Ectodermal cell (in vitro differentiated cells): ENCODE data around the gene SV2B.

ENCODE experiments used
- H3K27ac ChIP-seq: 2 replicates; pipeline ENCODE4 v1.7.0; 2013; ENCODE audit warnings: mild to moderate bottlenecking, low read depth, low read length; ENCODE audit not compliant: insufficient read depth, poor library complexity, severe bottlenecking
- H3K27me3 ChIP-seq: 2 replicates; pipeline ENCODE4 v1.7.0; 2013; ENCODE audit warnings: mild to moderate bottlenecking, low read length; ENCODE audit not compliant: insufficient read depth, control insufficient read depth, poor library complexity, severe bottlenecking
- H3K36me3 ChIP-seq: one replicate; pipeline ENCODE4 v1.7.0; 2013; ENCODE audit warnings: low read length; ENCODE audit not compliant: control insufficient read depth, insufficient read depth
- H3K4me1 ChIP-seq: one replicate; pipeline ENCODE4 v1.7.0; 2013; ENCODE audit warnings: low read length; ENCODE audit not compliant: control insufficient read depth, insufficient read depth
- H3K4me3 ChIP-seq: 2 replicates; pipeline ENCODE4 v1.7.0; 2013; ENCODE audit warnings: low read depth, low read length, control low read depth; ENCODE audit not compliant: insufficient read depth
- H3K9me3 ChIP-seq: 2 replicates; pipeline ENCODE4 v1.7.0; 2013; ENCODE audit warnings: mild to moderate bottlenecking, low read length, moderate library complexity; ENCODE audit not compliant: control insufficient read depth
- WGBS, 2 experiments: methylation state at CpG; one replicate each; pipeline ENCODE4 v1.1.7; 2013; ENCODE audit warnings: missing lambda C conversion rate in 2 of 2; 5-methylcytosine and 5-hydroxymethylcytosine counted together

SV2B gene

DNA sequence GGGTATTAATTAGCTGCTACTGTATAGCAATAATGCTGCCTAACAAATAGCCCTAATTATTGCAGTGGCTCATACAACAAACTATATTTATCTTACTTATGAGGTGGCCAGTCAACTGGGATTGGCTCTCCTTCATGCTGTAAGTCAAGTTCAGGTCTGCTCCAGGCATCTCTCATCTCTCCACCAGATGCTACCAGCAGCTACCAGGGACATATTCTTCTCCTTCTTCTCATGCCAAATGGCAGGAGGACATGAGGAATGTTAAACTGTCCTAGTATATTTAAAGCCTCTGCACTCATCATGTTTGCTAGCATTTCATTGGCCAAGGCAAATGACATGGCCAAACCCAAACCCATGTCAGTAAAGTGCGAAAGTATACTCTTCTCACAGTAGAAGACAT is 17.3 kb downstream of the SV2B start:
- Histone ChIP-seq H3K27me3 (no peaks in the 10 kb centered on the region), H3K4me1 (peaks cover 4% of the 10 kb centered on the region), H3K4me3 (no peak overlapping the region), H3K9me3 (no peaks in the 10 kb centered on the region), H3K27ac (no peak overlapping the region), H3K36me3 (no peaks in the 10 kb centered on the region)
- 86 to 100% methylated on average over 1 of the region's 1 CpG for WGBS, 2 experiments

DNA sequence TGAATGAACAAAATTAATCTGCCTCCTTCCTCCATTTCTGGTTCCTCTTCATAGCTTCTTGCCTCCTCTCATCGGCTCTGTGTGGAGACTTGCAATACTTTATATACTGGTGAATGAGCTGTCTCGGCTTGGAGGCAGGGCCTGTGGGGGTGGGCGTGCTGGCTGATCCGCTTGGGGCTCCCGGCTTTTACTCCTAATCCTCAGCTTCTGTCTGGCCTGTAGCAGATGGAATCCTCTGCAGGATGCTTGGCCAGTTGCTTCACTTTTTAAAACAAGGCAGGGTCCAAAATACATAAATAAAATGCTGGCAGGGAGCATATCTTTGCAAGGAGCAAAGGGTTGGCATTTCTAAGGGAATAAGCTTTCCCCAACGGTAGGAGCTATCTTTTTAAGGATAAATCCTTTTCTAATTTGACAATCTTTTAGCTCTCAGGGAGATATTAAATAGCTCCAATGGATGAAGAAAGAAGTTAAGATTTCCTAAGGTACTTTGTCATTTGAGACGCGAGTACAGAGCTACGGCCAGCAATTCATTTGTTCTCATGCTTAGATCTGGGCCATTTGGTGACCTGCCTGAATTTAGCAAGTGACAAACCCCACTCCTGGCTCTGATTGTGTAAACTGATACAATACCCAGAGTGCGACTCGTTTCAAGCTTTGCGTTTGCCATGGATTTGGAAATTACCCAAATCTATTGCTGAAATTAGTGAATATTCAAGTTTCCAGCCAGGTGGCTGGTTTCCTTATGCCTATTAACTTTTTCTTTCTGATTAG is 18.9 kb downstream of the SV2B start:
- H3K9me3 ChIP-seq = no peaks in the 10 kb centered on the region
- H3K27ac ChIP-seq = no peak overlapping the region
- no peak overlapping the region for H3K4me3 ChIP-seq
- 81 to 84% methylated on average over 11 to 12 of the region's 12 CpGs for WGBS, 2 experiments
- H3K27me3 ChIP-seq = no peaks in the 10 kb centered on the region
- H3K4me1 ChIP-seq = peaks cover 4% of the 10 kb centered on the region
- no peaks in the 10 kb centered on the region for H3K36me3 ChIP-seq

DNA sequence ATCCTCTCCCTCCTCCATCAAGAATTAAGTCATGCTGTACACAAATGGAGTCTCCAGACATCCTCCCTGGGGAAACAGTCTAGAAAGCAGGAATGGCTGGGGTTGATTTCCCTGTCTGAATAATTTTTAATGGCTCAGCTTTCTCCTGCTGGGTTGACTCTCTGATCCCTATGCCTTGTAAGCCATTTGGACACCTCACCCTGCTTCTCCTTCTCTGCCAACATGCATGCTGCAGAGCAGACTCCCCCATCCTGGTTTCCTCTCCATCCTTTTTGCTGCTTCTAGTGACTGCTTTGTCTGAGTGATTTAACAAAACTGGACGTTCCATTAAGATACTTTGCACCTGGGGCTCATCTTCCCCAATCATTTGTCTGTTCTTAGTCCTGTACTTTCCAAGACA is 22.2 kb downstream of the SV2B start:
- no peaks in the 10 kb centered on the region for H3K36me3 ChIP-seq
- no peak overlapping the region for H3K4me3 ChIP-seq
- H3K9me3 ChIP-seq = no peaks in the 10 kb centered on the region
- no peaks in the 10 kb centered on the region for H3K27me3 ChIP-seq
- peaks cover 5% of the 10 kb centered on the region for H3K4me1 ChIP-seq
- 93 to 94% methylated on average over 1 of the region's 1 CpG for WGBS, 2 experiments
- no peak overlapping the region for H3K27ac ChIP-seq

DNA sequence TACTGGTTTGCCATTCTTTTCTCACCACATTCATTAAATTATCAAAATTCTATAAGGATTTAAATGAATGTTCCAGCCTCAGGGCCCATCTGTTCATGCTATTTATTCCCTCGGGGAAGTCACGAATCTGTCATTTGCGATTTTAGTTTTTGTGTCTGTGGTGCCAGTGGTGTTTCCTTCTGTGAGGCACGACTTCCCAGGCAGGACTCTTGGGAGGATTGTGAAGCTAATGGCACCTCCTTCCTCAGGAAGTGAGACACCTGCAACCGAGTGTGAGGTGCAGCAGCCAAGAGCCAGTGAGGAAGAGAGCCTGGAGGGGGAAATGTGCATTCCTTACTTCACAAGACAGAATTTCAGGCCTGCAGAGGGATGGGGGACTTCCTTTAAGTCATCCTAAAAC is 24.1 kb downstream of the SV2B start:
- H3K4me3 ChIP-seq = no peak overlapping the region
- H3K27ac ChIP-seq = no peak overlapping the region
- H3K4me1 ChIP-seq = peaks cover 5% of the 10 kb centered on the region
- no peaks in the 10 kb centered on the region for H3K36me3 ChIP-seq
- no peaks in the 10 kb centered on the region for H3K9me3 ChIP-seq
- no peaks in the 10 kb centered on the region for H3K27me3 ChIP-seq
- WGBS, 2 experiments = 73 to 80% methylated on average over 5 of the region's 5 CpGs

DNA sequence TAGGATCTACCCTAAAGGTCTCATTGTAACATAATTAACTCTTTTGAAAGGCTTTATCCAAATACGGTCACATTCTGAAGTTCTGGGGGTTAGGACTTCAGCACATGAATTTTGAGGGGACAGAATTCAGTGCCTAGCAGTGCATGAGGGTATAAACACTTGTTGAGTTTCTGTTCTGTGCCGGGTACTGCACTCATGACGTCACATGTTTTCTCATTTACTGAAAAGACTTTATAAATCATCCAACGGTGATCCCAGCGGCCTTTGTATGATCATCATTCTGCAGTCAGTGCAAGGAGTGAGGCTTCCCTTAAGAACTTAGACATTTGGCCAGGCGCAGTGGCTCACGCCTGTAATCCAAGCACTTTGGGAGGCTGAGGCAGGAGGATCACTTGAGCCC is 25.1 kb downstream of the SV2B start:
- 91 to 96% methylated on average over 7 of the region's 7 CpGs for WGBS, 2 experiments
- no peaks in the 10 kb centered on the region for H3K9me3 ChIP-seq
- no peak overlapping the region for H3K4me3 ChIP-seq
- H3K27ac ChIP-seq = no peak overlapping the region
- H3K27me3 ChIP-seq = no peaks in the 10 kb centered on the region
- no peaks in the 10 kb centered on the region for H3K36me3 ChIP-seq
- peaks cover 5% of the 10 kb centered on the region for H3K4me1 ChIP-seq

DNA sequence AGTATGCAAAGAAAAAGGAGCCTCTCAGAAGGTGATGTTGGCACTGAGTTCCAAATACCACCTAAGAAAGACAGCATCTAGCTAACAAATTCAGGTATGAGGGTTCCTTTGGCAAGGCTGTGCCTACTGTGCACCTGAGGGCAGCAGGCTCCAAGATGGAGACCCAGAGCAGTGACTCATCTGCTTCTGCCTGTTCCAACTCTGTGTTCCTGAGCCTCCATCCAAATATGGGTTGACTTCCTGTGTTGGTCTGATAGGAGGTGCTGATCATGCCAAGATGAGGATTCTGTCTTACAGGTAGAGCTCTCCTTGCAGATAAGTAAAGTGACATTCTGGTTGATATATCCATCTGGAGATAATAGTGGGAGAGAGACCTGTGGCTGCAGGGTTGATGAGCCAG is 26.0 kb downstream of the SV2B start:
- H3K27me3 ChIP-seq = no peaks in the 10 kb centered on the region
- no peaks in the 10 kb centered on the region for H3K9me3 ChIP-seq
- no peaks in the 10 kb centered on the region for H3K36me3 ChIP-seq
- no peak overlapping the region for H3K4me3 ChIP-seq
- H3K27ac ChIP-seq = no peak overlapping the region
- H3K4me1 ChIP-seq = peaks cover 5% of the 10 kb centered on the region

DNA sequence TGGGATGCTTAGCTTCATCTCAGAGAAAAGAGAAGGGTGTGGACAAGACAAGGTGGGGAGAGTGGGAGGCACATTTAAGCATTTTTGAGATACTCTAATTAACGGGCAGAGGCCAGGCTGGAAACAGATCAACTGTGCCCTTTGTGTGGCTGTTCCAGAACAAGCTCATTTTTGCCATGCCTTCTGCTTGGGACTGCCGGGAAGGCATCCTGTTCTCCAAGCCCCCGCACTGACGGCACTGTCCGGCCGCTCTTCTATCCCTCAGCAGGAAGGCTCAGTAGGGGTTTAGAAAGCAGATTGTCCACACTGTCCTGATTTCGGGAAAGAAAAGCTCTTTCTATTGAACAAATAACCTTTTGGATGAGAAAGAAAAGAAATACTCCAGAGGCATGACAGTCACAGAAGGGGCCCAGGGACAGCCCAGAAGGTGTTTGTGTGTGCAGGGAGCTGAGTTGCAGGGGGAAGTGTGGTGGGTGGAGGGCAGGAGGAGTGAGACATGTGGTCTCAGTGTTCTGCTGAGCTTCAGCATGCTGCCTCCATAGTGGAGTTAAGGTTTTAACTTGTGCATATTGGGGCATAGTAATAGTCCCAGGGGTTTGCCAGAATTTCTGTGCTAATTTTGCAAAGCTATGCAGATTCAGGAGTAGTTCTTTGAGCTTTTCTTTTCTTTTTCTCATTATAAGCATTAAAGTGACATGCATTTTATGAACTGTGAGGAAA is 27.3 kb downstream of the SV2B start:
- 17 to 26% methylated on average over 7 of the region's 7 CpGs for WGBS, 2 experiments

DNA sequence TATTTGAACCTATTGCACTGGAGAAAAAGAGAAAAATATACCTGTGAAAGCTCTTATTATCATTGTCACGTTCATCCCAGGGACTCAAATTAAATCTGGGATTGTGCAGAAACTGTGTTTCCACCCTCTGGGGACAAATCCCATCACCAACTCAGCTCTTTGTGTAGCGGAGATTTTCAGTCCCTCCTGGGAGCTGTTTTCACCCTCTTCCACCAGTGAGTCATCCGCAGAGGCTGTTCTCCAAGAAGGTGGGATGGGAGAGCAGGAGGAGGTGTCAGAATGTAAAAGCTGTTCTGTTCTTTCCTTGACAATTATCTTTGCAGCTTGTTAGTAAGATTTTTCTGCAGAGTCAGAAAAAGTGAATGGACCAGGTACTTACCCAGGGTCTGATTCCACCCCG is 28.0 kb downstream of the SV2B start:
- WGBS, 2 experiments = 83 to 85% methylated on average over 3 to 4 of the region's 4 CpGs
- H3K27ac ChIP-seq = no peak overlapping the region
- H3K4me3 ChIP-seq = no peak overlapping the region
- H3K27me3 ChIP-seq = no peaks in the 10 kb centered on the region
- H3K4me1 ChIP-seq = peaks cover 5% of the 10 kb centered on the region
- H3K9me3 ChIP-seq = no peaks in the 10 kb centered on the region
- H3K36me3 ChIP-seq = no peaks in the 10 kb centered on the region

More for the DNA sequence above, 27.3 kb downstream of the SV2B start:
- Histone ChIP-seq H3K4me1 (peaks cover 5% of the 10 kb centered on the region), H3K27ac (no peak overlapping the region), H3K4me3 (no peak overlapping the region), H3K36me3 (no peaks in the 10 kb centered on the region), H3K9me3 (no peaks in the 10 kb centered on the region), H3K27me3 (no peaks in the 10 kb centered on the region)

DNA sequence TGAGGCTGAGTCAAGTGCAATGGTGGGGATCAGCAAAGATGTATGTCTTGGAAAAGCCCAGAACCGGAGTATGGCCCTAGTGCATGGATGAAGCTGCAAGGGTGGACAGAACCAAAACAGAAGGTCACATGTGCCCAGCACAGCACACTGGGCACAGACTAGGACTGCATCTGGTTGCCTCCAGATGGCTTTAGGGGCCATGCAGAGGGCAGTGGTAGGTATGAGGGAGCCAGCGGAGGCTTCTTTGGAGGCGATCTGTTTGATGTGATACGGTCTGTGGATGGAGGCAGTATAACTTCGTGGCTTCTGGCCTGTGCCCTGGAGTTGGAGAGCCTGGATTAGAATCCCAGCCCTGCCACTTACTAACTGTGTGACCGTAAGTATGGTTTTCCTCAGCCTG is 29.4 kb downstream of the SV2B start:
- Histone ChIP-seq H3K36me3 (no peaks in the 10 kb centered on the region), H3K4me1 (peaks cover 9% of the 10 kb centered on the region), H3K9me3 (no peaks in the 10 kb centered on the region), H3K4me3 (no peak overlapping the region), H3K27ac (no peak overlapping the region), H3K27me3 (no peaks in the 10 kb centered on the region)
- 96 to 97% methylated on average over 6 of the region's 6 CpGs for WGBS, 2 experiments

DNA sequence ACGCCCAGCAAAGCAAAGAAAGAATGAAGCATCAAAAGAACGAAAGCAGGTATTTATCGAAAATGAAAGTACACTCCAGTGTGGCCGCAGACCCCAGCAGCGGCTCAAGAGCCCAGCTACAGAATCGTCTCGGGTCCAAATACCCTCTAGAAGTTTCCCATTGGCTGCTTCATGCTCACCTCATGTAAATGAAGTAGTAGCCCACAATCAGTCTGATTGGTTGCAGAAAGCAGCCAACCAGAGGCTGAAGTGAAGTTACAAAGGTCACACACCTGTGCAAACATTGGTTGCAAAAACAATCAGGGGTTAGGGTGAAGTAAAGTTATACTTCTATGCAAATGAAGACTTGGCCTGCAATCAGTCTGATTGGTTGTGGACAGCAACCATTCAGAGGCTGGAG is 32.0 kb downstream of the SV2B start:
- Histone ChIP-seq H3K4me1 (peaks cover 9% of the 10 kb centered on the region), H3K27ac (no peak overlapping the region), H3K4me3 (no peak overlapping the region), H3K9me3 (no peaks in the 10 kb centered on the region), H3K27me3 (no peaks in the 10 kb centered on the region), H3K36me3 (no peaks in the 10 kb centered on the region)
- WGBS, 2 experiments = 94 to 95% methylated on average over 7 of the region's 7 CpGs
